Measurements from ENCODE around the gene RPH3AL.
"Not testable (repeated sequence)": the region's sequence is repeated elsewhere in the genome, so short reads cannot be mapped to it uniquely, and the experiment has no call there.

RPH3AL gene

GRCh38 chr17:321386-321941 is 31.1 kb downstream of the RPH3AL start:
- TF ChIP-seq, protein P1, sequence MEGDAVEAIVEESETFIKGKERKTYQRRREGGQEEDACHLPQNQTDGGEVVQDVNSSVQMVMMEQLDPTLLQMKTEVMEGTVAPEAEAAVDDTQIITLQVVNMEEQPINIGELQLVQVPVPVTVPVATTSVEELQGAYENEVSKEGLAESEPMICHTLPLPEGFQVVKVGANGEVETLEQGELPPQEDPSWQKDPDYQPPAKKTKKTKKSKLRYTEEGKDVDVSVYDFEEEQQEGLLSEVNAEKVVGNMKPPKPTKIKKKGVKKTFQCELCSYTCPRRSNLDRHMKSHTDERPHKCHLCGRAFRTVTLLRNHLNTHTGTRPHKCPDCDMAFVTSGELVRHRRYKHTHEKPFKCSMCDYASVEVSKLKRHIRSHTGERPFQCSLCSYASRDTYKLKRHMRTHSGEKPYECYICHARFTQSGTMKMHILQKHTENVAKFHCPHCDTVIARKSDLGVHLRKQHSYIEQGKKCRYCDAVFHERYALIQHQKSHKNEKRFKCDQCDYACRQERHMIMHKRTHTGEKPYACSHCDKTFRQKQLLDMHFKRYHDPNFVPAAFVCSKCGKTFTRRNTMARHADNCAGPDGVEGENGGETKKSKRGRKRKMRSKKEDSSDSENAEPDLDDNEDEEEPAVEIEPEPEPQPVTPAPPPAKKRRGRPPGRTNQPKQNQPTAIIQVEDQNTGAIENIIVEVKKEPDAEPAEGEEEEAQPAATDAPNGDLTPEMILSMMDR (IDR thresholded peaks at IDR 0.05; ENCODE audit: borderline replicate concordance, insufficient read depth, low read depth, low read length), result no peak
- no peak overlapping the region for H3K4me3 ChIP-seq (ENCODE audit: low read depth, low read length)

- TF ChIP-seq, protein P1 (IDR thresholded peaks at IDR 0.05; ENCODE audit: borderline replicate concordance, insufficient read depth, low read depth, low read length), result no peak
- no peak overlapping the region for H3K4me3 ChIP-seq (ENCODE audit: low read depth, low read length)
Observed at GRCh38 chr17:320809-321385, 31.7 kb downstream of the RPH3AL start.

GRCh38 chr17:320139-320538 is 32.5 kb downstream of the RPH3AL start:
- TF ChIP-seq, protein P1 (IDR thresholded peaks at IDR 0.05; ENCODE audit: borderline replicate concordance, insufficient read depth, low read depth, low read length), result no peak
- no peak overlapping the region for H3K4me3 ChIP-seq (ENCODE audit: low read depth, low read length)

DNA sequence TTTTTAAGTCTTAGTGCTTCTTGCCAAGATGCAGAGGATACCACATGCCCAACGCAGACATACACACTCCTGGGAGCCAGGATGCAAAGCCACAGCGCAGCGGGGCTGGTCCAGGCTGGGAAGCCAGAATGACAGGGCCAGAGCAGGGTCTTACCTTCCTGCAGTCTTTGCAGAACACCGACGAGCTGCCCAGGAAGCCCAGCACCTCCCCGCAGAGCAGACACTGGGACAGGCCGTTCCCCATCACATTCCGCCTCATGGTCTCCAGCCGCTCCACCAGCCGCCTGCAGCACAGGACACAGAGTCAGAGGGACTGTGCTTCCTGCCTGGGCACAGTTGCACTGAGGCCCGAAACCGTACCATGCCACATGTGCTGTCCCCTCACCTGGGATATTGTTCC is 33.3 kb downstream of the RPH3AL start:
- TF ChIP-seq, protein P1 (IDR thresholded peaks at IDR 0.05; ENCODE audit: borderline replicate concordance, insufficient read depth, low read depth, low read length), result no peak
- no peak overlapping the region for H3K4me3 ChIP-seq (ENCODE audit: low read depth, low read length)

- H3K4me3 ChIP-seq (ENCODE audit: low read depth, low read length), result not testable (repeated sequence)
Observed at GRCh38 chr17:317070-317469, 35.5 kb downstream of the RPH3AL start.

GRCh38 chr17:315399-315798 is 37.2 kb downstream of the RPH3AL start:
- H3K4me3 ChIP-seq (ENCODE audit: low read depth, low read length), result not testable (repeated sequence)

GRCh38 chr17:314614-314944 is 38.0 kb downstream of the RPH3AL start:
- H3K4me3 ChIP-seq (ENCODE audit: low read depth, low read length), result not testable (repeated sequence)

- no peak overlapping the region for H3K4me3 ChIP-seq (ENCODE audit: low read depth, low read length)
- TF ChIP-seq, protein P1 (IDR thresholded peaks at IDR 0.05; ENCODE audit: borderline replicate concordance, insufficient read depth, low read depth, low read length), result no peak
Observed at GRCh38 chr17:313911-314613, 38.5 kb downstream of the RPH3AL start.
